Anterior cingulate cortex (tissue), 58 donors: ENCODE data around the gene KRT3.

Source experiments
- DNase-seq, 58 donors: peaks; one replicate each; lab custom pipeline; 2025; lab: John Stamatoyannopoulos, UW

KRT3 gene

GRCh38 chr12:52787324-52788191 lies 8.4 kb downstream of the KRT3 start:
- DNase-seq, result no peak

GRCh38 chr12:52784909-52785308 lies 11.0 kb downstream of the KRT3 start:
- no peak for DNase-seq

GRCh38 chr12:52783563-52784316 lies 12.2 kb downstream of the KRT3 start:
- DNase-seq, result no peak

GRCh38 chr12:52782502-52782901 lies 13.4 kb downstream of the KRT3 start:
- DNase-seq, result no peak

GRCh38 chr12:52781399-52782082 lies 14.4 kb downstream of the KRT3 start:
- no peak for DNase-seq

- no peak for DNase-seq
These were observed 16.0 kb downstream of the KRT3 start for GRCh38 chr12:52779914-52780313.

- DNase-seq, result no peak
These were observed 17.1 kb downstream of the KRT3 start for GRCh38 chr12:52778833-52779232.

GRCh38 chr12:52777566-52777965 lies 18.4 kb downstream of the KRT3 start:
- no peak for DNase-seq

- no peak for DNase-seq
These were observed 19.0 kb downstream of the KRT3 start, which contains the start of gene KRT76 for GRCh38 chr12:52776913-52777395. Gene KRT76, minus strand, starts transcription at chr12:52777345. Its CDS starts 54 bp downstream, at chr12:52777291.

GRCh38 chr12:52776435-52776834 lies 19.5 kb downstream of the KRT3 start:
- DNase-seq, result no peak

GRCh38 chr12:52774629-52775250 lies 21.2 kb downstream of the KRT3 start:
- no peak for DNase-seq

- DNase-seq, result no peak
These were observed 23.1 kb downstream of the KRT3 start for GRCh38 chr12:52772772-52773171.

- no peak for DNase-seq
These were observed 23.7 kb downstream of the KRT3 start for GRCh38 chr12:52772188-52772587.

GRCh38 chr12:52771505-52771904 lies 24.4 kb downstream of the KRT3 start:
- DNase-seq, result no peak

- no peak for DNase-seq
These were observed 24.8 kb downstream of the KRT3 start for GRCh38 chr12:52771088-52771487.

- DNase-seq, result no peak
These were observed 26.0 kb downstream of the KRT3 start for GRCh38 chr12:52769946-52770345.

GRCh38 chr12:52769354-52769753 lies 26.6 kb downstream of the KRT3 start:
- no peak for DNase-seq

GRCh38 chr12:52768479-52769200 lies 27.3 kb downstream of the KRT3 start:
- DNase-seq, result no peak

- no peak for DNase-seq
These were observed 28.5 kb downstream of the KRT3 start for GRCh38 chr12:52767427-52767826.

GRCh38 chr12:52767020-52767379 lies 28.9 kb downstream of the KRT3 start:
- DNase-seq, result no peak
